Hepatocyte (in vitro differentiated cells): Measurements from ENCODE around the gene DACT1. TPM values are rescaled to one million over a fixed set of nuclear protein-coding genes. Genes with fewer than 3 reads are reported as not detected.

Experiments used
- DNase-seq: peaks from one replicate; pipeline ENCODE4 v3.0.0-alpha.2; 2016; ENCODE audit warnings: low spot score
- H2AFZ ChIP-seq: fragments of 200-600 bp; sonication (generic); 2 replicates; pipeline ENCODE4 v1.6.0; 2016; ENCODE audit warnings: antibody characterized with exemption, mild to moderate bottlenecking
- H3K27ac ChIP-seq: fragments of 200-600 bp; sonication (generic); 2 replicates; pipeline ENCODE4 v1.5.1; 2016; ENCODE audit warnings: mild to moderate bottlenecking
- H3K27me3 ChIP-seq: fragments of 200-600 bp; sonication (generic); 2 replicates; pipeline ENCODE4 v1.6.1; 2016
- H3K36me3 ChIP-seq: fragments of 200-600 bp; sonication (generic); replicated peaks from 2 replicates; pipeline ENCODE4 v1.5.1; 2016; ENCODE audit warnings: low read depth; ENCODE audit not compliant: insufficient read depth
- H3K4me1 ChIP-seq: fragments of 200-600 bp; sonication (generic); 2 replicates; pipeline ENCODE4 v1.5.1; 2016; ENCODE audit warnings: mild to moderate bottlenecking, moderate library complexity; ENCODE audit not compliant: insufficient read depth
- H3K4me2 ChIP-seq: fragments of 200-600 bp; sonication (generic); 2 replicates; pipeline ENCODE4 v1.6.0; 2016
- H3K4me3 ChIP-seq: fragments of 200-600 bp; sonication (generic); 2 replicates; pipeline ENCODE4 v1.5.1; 2016; ENCODE audit warnings: mild to moderate bottlenecking
- H3K79me2 ChIP-seq: fragments of 200-600 bp; sonication (generic); 2 replicates; pipeline ENCODE4 v1.6.0; 2017; ENCODE audit warnings: mild to moderate bottlenecking
- H3K9me2 ChIP-seq: fragments of 200-600 bp; sonication (generic); replicated peaks from 2 replicates; pipeline ENCODE4 v1.6.0; 2017; ENCODE audit warnings: mild to moderate bottlenecking; ENCODE audit not compliant: insufficient read depth
- H3K9me3 ChIP-seq: fragments of 200-600 bp; sonication (generic); 2 replicates; pipeline ENCODE4 v1.5.1; 2016; ENCODE audit warnings: low read depth, mild to moderate bottlenecking
- H4K20me1 ChIP-seq: fragments of 200-600 bp; sonication (generic); 2 replicates; pipeline ENCODE4 v1.6.0; 2016; ENCODE audit warnings: mild to moderate bottlenecking; ENCODE audit not compliant: insufficient read depth, poor library complexity, severe bottlenecking
- EZH2 ChIP-seq: fragments of 200-600 bp; sonication (generic); IDR thresholded peaks from 2 replicates; pipeline ENCODE4 v1.6.1; 2016; ENCODE audit warnings: antibody characterized with exemption, mild to moderate bottlenecking, borderline replicate concordance
- EZH2phosphoT487 ChIP-seq: fragments of 200-600 bp; sonication (generic); IDR thresholded peaks from one replicate; pipeline ENCODE4 v1.6.1; 2018; ENCODE audit warnings: antibody characterized with exemption, mild to moderate bottlenecking, low read depth, moderate library complexity; ENCODE audit not compliant: unreplicated experiment, severe bottlenecking
- WGBS: methylation state at CpG from one replicate; pipeline ENCODE4 v1.1.6; 2016; ENCODE audit warnings: low lambda C conversion rate; ENCODE audit errors: missing lambda C conversion rate; 5-methylcytosine and 5-hydroxymethylcytosine counted together
- polyA plus RNA-seq: library from polyadenylated mRNA; unstranded; fragments of >200 nt; fragmentation: Nextera tagmentation; extraction: Ambion mirVana; gene quantifications from 2 replicates; pipeline ENCODE4 v1.2.1, GENCODE V29; 2016
- total RNA-seq: library from RNA; depleted of rRNA; stranded (reverse); fragments of >200 nt; gene quantifications from 2 replicates; pipeline ENCODE4 v1.2.3, GENCODE V29; 2014
- TF ChIP-seq, protein P1 (sequence below): fragments of 200-600 bp; sonication (generic); IDR thresholded peaks from 2 replicates; pipeline ENCODE4 v1.5.1; 2016; ENCODE audit warnings: antibody characterized with exemption, mild to moderate bottlenecking; ENCODE audit not compliant: poor library complexity

Gene DACT1
- total and polyA plus RNA-seq, 2 experiments from 2014 or later: 13.2 to 19.6 TPM

DNA sequence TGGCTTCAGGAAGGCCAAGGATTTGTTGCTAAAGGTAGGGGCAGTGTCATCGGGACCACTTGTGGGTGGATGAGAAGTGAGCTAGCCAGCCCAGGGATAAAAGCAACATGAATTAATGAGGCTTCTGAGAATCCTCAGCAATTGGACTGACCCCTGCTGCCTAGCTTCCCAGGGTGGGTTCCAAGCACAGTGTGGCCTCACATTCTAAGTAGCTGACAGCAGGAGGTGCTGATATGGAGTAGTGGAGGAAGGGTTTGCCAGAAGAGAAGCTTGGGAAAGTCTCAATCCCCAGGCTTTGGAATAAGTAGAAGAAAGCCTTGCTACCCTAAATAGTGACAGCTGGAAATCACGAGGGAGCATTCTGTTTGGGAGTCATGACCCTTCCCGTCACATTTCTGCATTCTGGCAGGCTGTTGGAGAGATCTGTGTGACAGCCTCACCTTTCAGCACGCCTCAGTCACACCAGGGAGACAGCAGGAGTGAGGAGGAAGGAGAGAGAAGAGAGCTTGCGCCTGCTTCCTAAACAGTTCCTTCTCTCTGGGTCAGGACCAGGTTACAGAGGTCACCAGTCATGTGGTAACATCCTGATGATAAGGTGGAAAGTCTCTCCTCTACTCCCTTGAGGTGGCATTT is 31.2 kb downstream of the DACT1 start:
- no peaks in the 10 kb centered on the region for H3K9me2 ChIP-seq
- H3K9me3 ChIP-seq: no peaks in the 10 kb centered on the region
- no peak overlapping the region for H3K4me3 ChIP-seq
- H3K27ac ChIP-seq: no peak overlapping the region
- no peak for DNase-seq
- peaks cover 2% of the 10 kb centered on the region for H3K4me1 ChIP-seq
- no peak overlapping the region for H2AFZ ChIP-seq
- no peaks in the 10 kb centered on the region for H3K79me2 ChIP-seq
- H3K36me3 ChIP-seq: no peaks in the 10 kb centered on the region
- no peak overlapping the region for H3K4me2 ChIP-seq
- 69% methylated on average over 5 of the region's 5 CpGs for WGBS
- H4K20me1 ChIP-seq: no peaks in the 10 kb centered on the region
- TF ChIP-seq, protein P1, sequence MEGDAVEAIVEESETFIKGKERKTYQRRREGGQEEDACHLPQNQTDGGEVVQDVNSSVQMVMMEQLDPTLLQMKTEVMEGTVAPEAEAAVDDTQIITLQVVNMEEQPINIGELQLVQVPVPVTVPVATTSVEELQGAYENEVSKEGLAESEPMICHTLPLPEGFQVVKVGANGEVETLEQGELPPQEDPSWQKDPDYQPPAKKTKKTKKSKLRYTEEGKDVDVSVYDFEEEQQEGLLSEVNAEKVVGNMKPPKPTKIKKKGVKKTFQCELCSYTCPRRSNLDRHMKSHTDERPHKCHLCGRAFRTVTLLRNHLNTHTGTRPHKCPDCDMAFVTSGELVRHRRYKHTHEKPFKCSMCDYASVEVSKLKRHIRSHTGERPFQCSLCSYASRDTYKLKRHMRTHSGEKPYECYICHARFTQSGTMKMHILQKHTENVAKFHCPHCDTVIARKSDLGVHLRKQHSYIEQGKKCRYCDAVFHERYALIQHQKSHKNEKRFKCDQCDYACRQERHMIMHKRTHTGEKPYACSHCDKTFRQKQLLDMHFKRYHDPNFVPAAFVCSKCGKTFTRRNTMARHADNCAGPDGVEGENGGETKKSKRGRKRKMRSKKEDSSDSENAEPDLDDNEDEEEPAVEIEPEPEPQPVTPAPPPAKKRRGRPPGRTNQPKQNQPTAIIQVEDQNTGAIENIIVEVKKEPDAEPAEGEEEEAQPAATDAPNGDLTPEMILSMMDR: no peak
- TF ChIP-seq EZH2 (no peak), EZH2phosphoT487 (no peak)
- peaks cover 3% of the 10 kb centered on the region for H3K27me3 ChIP-seq

DNA sequence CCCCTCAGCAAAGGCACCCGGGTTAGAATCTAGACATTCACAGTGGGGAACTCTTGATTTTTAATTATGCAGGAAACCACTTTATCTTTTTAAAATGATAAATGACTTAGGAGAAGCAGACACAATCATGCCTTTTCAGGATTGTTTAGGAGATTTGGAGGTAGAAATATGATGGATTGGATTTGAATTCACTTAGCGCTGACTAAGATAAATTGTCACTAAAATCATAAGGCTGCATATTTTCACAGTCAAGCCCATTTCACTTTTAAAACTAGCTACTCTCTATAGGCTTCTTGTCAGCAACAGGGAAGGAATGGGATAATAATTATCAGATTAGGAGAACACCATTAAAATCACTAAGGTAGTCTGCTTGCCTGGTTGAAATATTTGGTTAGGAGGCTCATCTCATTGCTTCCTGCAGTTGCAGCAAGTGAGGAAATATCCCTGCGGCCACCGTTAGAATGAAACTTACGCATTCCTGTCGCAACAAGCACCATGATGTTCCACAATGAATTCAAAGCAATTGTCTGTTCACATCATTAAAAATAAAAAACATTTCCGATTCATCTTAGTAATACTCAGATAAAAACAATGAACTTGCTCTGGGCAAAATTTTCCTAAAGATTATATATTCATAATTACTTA is 31.9 kb downstream of the DACT1 start:
- 82% methylated on average over 7 of the region's 7 CpGs for WGBS
- TF ChIP-seq EZH2phosphoT487: no peak
- TF ChIP-seq, protein P1: no peak
- no peak for TF ChIP-seq EZH2

DNA sequence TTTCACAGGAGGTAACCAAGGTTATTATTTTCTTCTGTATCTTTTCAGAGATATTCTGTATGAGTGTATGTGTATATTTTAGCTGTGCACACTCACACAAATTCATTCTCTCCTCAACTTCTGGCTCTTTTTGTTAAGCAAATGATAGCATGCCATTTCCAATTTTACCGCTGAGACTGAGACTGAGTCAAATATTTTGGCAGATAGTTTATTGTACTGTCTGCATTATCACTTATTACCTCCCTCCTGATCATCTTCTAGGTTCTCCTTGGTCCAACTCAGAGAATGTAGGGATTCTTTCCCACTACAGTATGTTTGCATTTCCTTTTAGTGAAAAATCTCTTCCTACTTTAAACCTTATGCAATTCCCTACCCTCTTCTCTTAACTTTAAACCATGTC is 33.3 kb downstream of the DACT1 start:
- H3K36me3 ChIP-seq: no peaks in the 10 kb centered on the region
- no peaks in the 10 kb centered on the region for H3K9me3 ChIP-seq
- peaks cover 3% of the 10 kb centered on the region for H3K27me3 ChIP-seq
- DNase-seq: no peak
- H3K4me3 ChIP-seq: no peak overlapping the region
- no peak overlapping the region for H2AFZ ChIP-seq
- H4K20me1 ChIP-seq: no peaks in the 10 kb centered on the region
- no peaks in the 10 kb centered on the region for H3K79me2 ChIP-seq
- H3K9me2 ChIP-seq: no peaks in the 10 kb centered on the region
- TF ChIP-seq EZH2: no peak
- TF ChIP-seq, protein P1: no peak
- TF ChIP-seq EZH2phosphoT487: no peak
- H3K27ac ChIP-seq: no peak overlapping the region
- no peaks in the 10 kb centered on the region for H3K4me1 ChIP-seq
- 81% methylated on average over 1 of the region's 1 CpG for WGBS
- H3K4me2 ChIP-seq: no peak overlapping the region

More for the DNA sequence above, 31.9 kb downstream of the DACT1 start:
- DNase-seq: no peak
- Histone ChIP-seq H3K36me3 (no peaks in the 10 kb centered on the region), H3K79me2 (no peaks in the 10 kb centered on the region), H4K20me1 (no peaks in the 10 kb centered on the region), H2AFZ (no peak overlapping the region), H3K4me3 (no peak overlapping the region), H3K27me3 (peaks cover 3% of the 10 kb centered on the region), H3K4me2 (no peak overlapping the region), H3K9me3 (no peaks in the 10 kb centered on the region), H3K9me2 (no peaks in the 10 kb centered on the region), H3K27ac (no peak overlapping the region), H3K4me1 (no peaks in the 10 kb centered on the region)
